HUES6 (cell line): ENCODE data around the gene AIFM2.

ENCODE experiments used
- H3K27ac ChIP-seq: 2 replicates; pipeline ENCODE4 v1.7.0; 2013; ENCODE audit warnings: low read depth, mild to moderate bottlenecking, low read length, inconsistent platforms
- H3K27me3 ChIP-seq: 2 replicates; pipeline ENCODE4 v1.6.1; 2013; ENCODE audit warnings: low read length; ENCODE audit not compliant: control insufficient read depth, insufficient read depth
- H3K36me3 ChIP-seq: 2 replicates; pipeline ENCODE4 v1.6.1; 2013; ENCODE audit warnings: low read length; ENCODE audit not compliant: control insufficient read depth, insufficient read depth
- H3K4me1 ChIP-seq: 2 replicates; pipeline ENCODE4 v1.6.1; 2013; ENCODE audit warnings: low read length; ENCODE audit not compliant: control insufficient read depth, insufficient read depth
- H3K4me3 ChIP-seq: 2 replicates; pipeline ENCODE4 v1.5.1; 2013; ENCODE audit warnings: low read depth, low read length
- H3K9ac ChIP-seq: one replicate; pipeline ENCODE4 v1.6.1; 2013; ENCODE audit warnings: mild to moderate bottlenecking, low read length
- H3K9me3 ChIP-seq: 2 replicates; pipeline ENCODE4 v1.6.1; 2013; ENCODE audit warnings: low read depth, low read length; ENCODE audit not compliant: control insufficient read depth, insufficient read depth

The AIFM2 gene

GRCh38 chr10:70070834-70071233, 61.8 kb downstream of the AIFM2 start:
- Histone ChIP-seq H3K4me3 (no peak overlapping the region), H3K27me3 (no peaks in the 10 kb centered on the region)

GRCh38 chr10:70069346-70069745, 63.3 kb downstream of the AIFM2 start:
- H3K9me3 ChIP-seq: no peaks in the 10 kb centered on the region
- H3K27ac ChIP-seq: no peak overlapping the region
- H3K36me3 ChIP-seq: 0 out of 2 replicates have a peak, but pooled peaks cover 6% of the 10 kb centered on the region
- no peak overlapping the region for H3K4me3 ChIP-seq
- H3K9ac ChIP-seq: no peak overlapping the region
- H3K4me1 ChIP-seq: no peaks in the 10 kb centered on the region; the same call in 1 of the 2 replicates
- H3K27me3 ChIP-seq: no peaks in the 10 kb centered on the region

More at GRCh38 chr10:70070834-70071233, 61.8 kb downstream of the AIFM2 start:
- no peaks in the 10 kb centered on the region; the same call in 1 of the 2 replicates for H3K36me3 ChIP-seq
- no peaks in the 10 kb centered on the region for H3K9me3 ChIP-seq
- no peaks in the 10 kb centered on the region; the same call in 1 of the 2 replicates for H3K4me1 ChIP-seq
- H3K27ac ChIP-seq: no peak overlapping the region
- H3K9ac ChIP-seq: no peak overlapping the region

DNA sequence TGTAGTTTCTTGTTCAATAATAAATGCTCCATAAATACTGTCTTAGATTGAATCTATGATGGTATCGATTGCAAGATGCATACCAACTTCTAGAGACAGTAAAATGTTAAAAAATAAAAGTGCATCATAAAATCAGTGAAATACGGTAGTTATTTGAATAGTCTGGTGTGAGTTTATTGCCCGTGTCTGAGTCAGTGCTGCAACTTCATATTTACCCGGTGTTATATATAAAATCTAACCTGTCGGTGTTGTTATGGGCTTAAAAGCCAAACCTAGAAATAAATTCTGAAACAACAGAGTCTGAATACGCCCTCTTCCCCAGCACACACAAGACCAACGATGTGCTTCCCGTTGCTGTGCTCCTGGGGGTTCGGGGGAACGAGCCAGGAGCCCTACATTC, 63.7 kb downstream of the AIFM2 start:
- H3K4me3 ChIP-seq: no peak overlapping the region
- no peaks in the 10 kb centered on the region; the same call in 1 of the 2 replicates for H3K4me1 ChIP-seq
- no peaks in the 10 kb centered on the region for H3K27me3 ChIP-seq
- H3K27ac ChIP-seq: no peak overlapping the region
- 0 out of 2 replicates have a peak, but pooled peaks cover 6% of the 10 kb centered on the region for H3K36me3 ChIP-seq
- no peaks in the 10 kb centered on the region for H3K9me3 ChIP-seq
- no peak overlapping the region for H3K9ac ChIP-seq

- Histone ChIP-seq H3K27ac (no peak overlapping the region), H3K9ac (no peak overlapping the region), H3K36me3 (0 out of 2 replicates have a peak, but pooled peaks cover 6% of the 10 kb centered on the region), H3K9me3 (no peaks in the 10 kb centered on the region), H3K4me3 (no peak overlapping the region), H3K4me1 (no peaks in the 10 kb centered on the region; the same call in 1 of the 2 replicates), H3K27me3 (no peaks in the 10 kb centered on the region)
These were observed 65.0 kb downstream of the AIFM2 start for GRCh38 chr10:70067586-70067985.

DNA sequence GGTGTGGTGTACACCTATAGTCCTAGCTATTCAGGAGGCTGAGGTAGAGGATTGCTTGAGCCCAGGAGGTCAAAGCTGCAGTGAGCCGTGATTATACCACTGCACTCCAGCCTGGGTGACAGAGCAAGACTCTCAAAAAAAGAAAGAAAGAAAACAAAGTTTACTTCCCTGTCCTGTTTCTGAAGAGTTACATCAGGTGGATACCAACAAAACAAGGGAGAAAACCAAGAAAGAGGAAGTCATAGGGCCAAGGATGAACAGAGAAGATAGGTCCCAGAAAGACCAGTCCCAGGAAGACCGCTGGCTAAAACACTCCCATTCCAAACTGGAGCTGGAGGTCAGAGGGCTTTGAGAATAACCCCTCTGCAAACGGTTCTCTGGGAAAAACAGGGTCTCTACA, 66.4 kb downstream of the AIFM2 start:
- Histone ChIP-seq H3K27me3 (no peaks in the 10 kb centered on the region), H3K4me1 (no peaks in the 10 kb centered on the region; the same call in 1 of the 2 replicates), H3K4me3 (no peak overlapping the region), H3K9ac (no peak overlapping the region), H3K36me3 (0 out of 2 replicates have a peak, but pooled peaks cover 6% of the 10 kb centered on the region), H3K27ac (no peak overlapping the region), H3K9me3 (no peaks in the 10 kb centered on the region)

DNA sequence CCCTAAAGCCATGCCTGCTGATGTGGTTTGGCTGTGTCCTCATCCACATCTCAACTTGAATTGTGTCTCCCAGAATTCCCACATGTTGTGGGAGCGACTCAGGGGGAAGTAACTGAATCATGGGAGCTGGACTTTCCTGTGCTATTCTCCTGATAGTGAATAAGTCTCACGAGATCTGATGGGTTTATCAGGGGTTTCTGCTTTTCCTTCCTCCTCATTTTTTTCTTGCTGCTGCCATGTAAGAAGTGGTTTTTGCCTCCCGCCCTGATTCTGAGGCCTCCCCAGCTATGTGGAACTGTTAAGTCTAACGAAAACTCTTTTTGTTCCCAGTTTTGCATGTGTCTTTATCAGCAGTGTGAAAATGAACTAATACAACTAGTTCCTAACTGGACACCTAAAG, 68.1 kb downstream of the AIFM2 start:
- no peaks in the 10 kb centered on the region for H3K4me1 ChIP-seq
- no peaks in the 10 kb centered on the region for H3K9me3 ChIP-seq
- H3K4me3 ChIP-seq: no peak overlapping the region
- no peak overlapping the region for H3K27ac ChIP-seq
- H3K36me3 ChIP-seq: 0 out of 2 replicates have a peak, but pooled peaks cover 6% of the 10 kb centered on the region
- no peak overlapping the region for H3K9ac ChIP-seq
- H3K27me3 ChIP-seq: no peaks in the 10 kb centered on the region

- Histone ChIP-seq H3K4me1 (no peaks in the 10 kb centered on the region), H3K4me3 (no peak overlapping the region), H3K9me3 (no peaks in the 10 kb centered on the region), H3K27me3 (no peaks in the 10 kb centered on the region), H3K36me3 (0 out of 2 replicates have a peak, but pooled peaks cover 6% of the 10 kb centered on the region), H3K9ac (no peak overlapping the region), H3K27ac (no peak overlapping the region)
These were observed 69.1 kb downstream of the AIFM2 start for GRCh38 chr10:70063418-70064098.
